GM12878 (cell line): ENCODE measurements around the gene EEF2K. TPM values are rescaled to one million over a fixed set of nuclear protein-coding genes. Genes with fewer than 3 reads are reported as not detected.

Experiments
- ATAC-seq: fragments of 200-7000 bp; cut with Tn5 transposase; 3 replicates; pipeline ENCODE4 v1.9.1; 2020; ENCODE audit warnings: mild to moderate bottlenecking, moderate library complexity
- BruUV-seq: library from RNA; stranded (reverse); fragments of 400-500 nt; replicated peaks from 2 replicates; lab custom pipeline; 2021; lab: Mats Ljungman, UMichigan
- CTCF ChIA-PET: fragments of 300-600 bp; sonication (Branson Sonifier 250); formaldehyde crosslinking; extraction: SDS; loops from one replicate; lab custom pipeline; 2021; ENCODE audit warnings: inconsistent platforms; lab: Yijun Ruan, JAX
- POLR2A ChIA-PET: fragments of 350-600 bp; formaldehyde crosslinking; extraction: SDS; loops from one replicate; lab custom pipeline; 2021; ENCODE audit warnings: inconsistent platforms; lab: Charles Lee
- RAD21 ChIA-PET: fragments of 300-600 bp; sonication (Branson Sonifier 250); formaldehyde crosslinking; loops from one replicate; lab custom pipeline; 2023; ENCODE audit warnings: antibody characterized with exemption; ENCODE audit not compliant: unreplicated experiment; lab: Charles Lee
- SMC1A ChIA-PET: fragments of 300-600 bp; sonication (Branson Sonifier 250); formaldehyde crosslinking; loops from one replicate; lab custom pipeline; 2023; ENCODE audit not compliant: unreplicated experiment, uncharacterized antibody; lab: Charles Lee
- DNase-seq: peaks from one replicate; pipeline ENCODE4 v3.0.0-alpha.2; 2011; ENCODE audit warnings: low read depth, low spot score
- FAIRE-seq: peaks from 3 replicates; lab custom pipeline; 2011; peaks lifted over from hg19 to GRCh38; lab: Jason Lieb, UNC
- H2AFZ ChIP-seq: 2 replicates; pipeline ENCODE4 v1.6.0; 2011; ENCODE audit warnings: low read depth, low read length, control low read depth; ENCODE audit not compliant: control insufficient read depth
- H3K27ac ChIP-seq: 2 replicates; pipeline ENCODE4 v1.5.1; 2011; ENCODE audit warnings: control low read depth; ENCODE audit not compliant: control insufficient read depth, insufficient read depth
- H3K27me3 ChIP-seq, 2 experiments: replicated peaks in 1 of 2; 2 replicates each; pipeline versions ENCODE4 v1.6.0 to v1.6.1; 2011; ENCODE audit warnings: low read length in 1 of 2; ENCODE audit not compliant: control insufficient read depth in 2 of 2, insufficient read depth in 2 of 2
- H3K36me3 ChIP-seq, 2 experiments: 2 replicates each; pipeline ENCODE4 v1.5.1; 2011; ENCODE audit warnings: low read length in 1 of 2; ENCODE audit not compliant: control insufficient read depth in 2 of 2, insufficient read depth in 2 of 2
- H3K4me1 ChIP-seq: 2 replicates; pipeline ENCODE4 v1.6.1; 2011; ENCODE audit warnings: mild to moderate bottlenecking, low read length, moderate library complexity, mixed read lengths; ENCODE audit not compliant: control insufficient read depth, insufficient read depth
- H3K4me2 ChIP-seq: 2 replicates; pipeline ENCODE4 v1.6.0; 2011; ENCODE audit warnings: control low read depth; ENCODE audit not compliant: control insufficient read depth, insufficient read depth
- H3K4me3 ChIP-seq: fragments of 200-600 bp; sonication (generic); 2 replicates; pipeline ENCODE4 v1.5.1; 2016
- H3K79me2 ChIP-seq: 2 replicates; pipeline ENCODE4 v1.6.0; 2011; ENCODE audit warnings: low read length; ENCODE audit not compliant: control insufficient read depth, insufficient read depth
- H3K9ac ChIP-seq: 2 replicates; pipeline ENCODE4 v1.8.0; 2011; ENCODE audit warnings: low read length, control low read depth, mixed read lengths; ENCODE audit not compliant: control insufficient read depth, insufficient read depth
- H3K9me3 ChIP-seq: replicated peaks from 3 replicates; pipeline ENCODE4 v1.5.1; 2011; ENCODE audit warnings: mild to moderate bottlenecking, low read length; ENCODE audit not compliant: control insufficient read depth, insufficient read depth
- H4K20me1 ChIP-seq: 2 replicates; pipeline ENCODE4 v1.6.0; 2011; ENCODE audit not compliant: control insufficient read depth, insufficient read depth
- ATF7 ChIP-seq: fragments of 450-650 bp; IDR thresholded peaks from 2 replicates; pipeline ENCODE4 v1.6.1; 2016; ENCODE audit warnings: low read depth, mild to moderate bottlenecking
- HCFC1 ChIP-seq: fragments of 150-350 bp; IDR thresholded peaks from 2 replicates; pipeline ENCODE4 v1.6.1; 2014; ENCODE audit warnings: low read length
- MEF2A ChIP-seq: IDR thresholded peaks from 2 replicates; pipeline ENCODE4 v1.6.1; 2011; ENCODE audit warnings: low read depth, mild to moderate bottlenecking, low read length, moderate library complexity; ENCODE audit not compliant: insufficient read depth
- RBBP5 ChIP-seq: fragments of 200-600 bp; sonication (generic); conservative IDR thresholded peaks from 2 replicates; pipeline ENCODE4 v1.6.1; 2016
- WGBS: methylation state at CpG from one replicate; pipeline ENCODE4 v1.1.6; 2016; ENCODE audit warnings: low lambda C conversion rate; ENCODE audit not compliant: insufficient replicate concordance, insufficient coverage; ENCODE audit errors: missing lambda C conversion rate; 5-methylcytosine and 5-hydroxymethylcytosine counted together
- in situ Hi-C: fragments of 300-500 bp; cut with MboI; formaldehyde crosslinking; loops from 9 replicates; pipeline ENCODE4 v1.14.3; 2018; ENCODE audit warnings: mixed read lengths
- intact Hi-C: fragments of 100-400 bp; cut with micrococcal nuclease; formaldehyde crosslinking; loops from one replicate; pipeline ENCODE4 v1.14.2; 2022; ENCODE audit not compliant: unreplicated experiment
- polyA plus RNA-seq, 11 experiments: library from polyadenylated mRNA; depleted of rRNA in 4 of 11; unstranded in 6 of 11; stranded (reverse) in 5 of 11; fragments of >200 nt; fragmentation: Nextera tagmentation in 4 of 11; fragmentation: Illumina TruSeq in 1 of 11; extraction: Ambion mirVana in 4 of 11; extraction: Trizol in 1 of 11; gene quantifications; 1 replicate in 1 of 11; 2 replicates in 10 of 11; pipeline versions ENCODE4 v1.2.1 to v1.2.3, GENCODE V29; 2011 to 2016; ENCODE audit warnings: inconsistent platforms in 2 of 11, missing spikeins in 2 of 11, low read depth in 1 of 11
- total RNA-seq, 4 experiments: library from RNA; depleted of rRNA in 3 of 4; stranded (reverse); fragments of >200 nt in 3 of 4; fragmentation: Illumina TruSeq in 1 of 4; extraction: Trizol in 1 of 4; gene quantifications; 2 replicates each; pipeline versions ENCODE4 v1.2.1 to v1.2.3, GENCODE V29; 2013 to 2021

The EEF2K gene
- total and polyA plus RNA-seq, 10 of the 15 experiments (the other 5 are each of a cell fraction or from before 2014, with no cell fraction given) = 2.0 to 29.6 (median 12.2) TPM

- H3K9ac ChIP-seq = no peak overlapping the region
- H3K79me2 ChIP-seq = no peaks in the 10 kb centered on the region
- no peak overlapping the region for H3K27ac ChIP-seq
- RAD21 ChIA-PET = no interaction called here
- peaks cover 8 to 23% of the 10 kb centered on the region in 2 experiments for H3K36me3 ChIP-seq
- DNase-seq (no peak), FAIRE-seq (no peak), ATAC-seq (no peak)
- no peaks in the 10 kb centered on the region for H3K9me3 ChIP-seq
- CTCF ChIA-PET = no interaction called here
- no TSS peak for BruUV-seq
- 92% methylated on average over 3 of the region's 3 CpGs for WGBS
- intact Hi-C loops (no loop called here), in situ Hi-C loops (no loop called here)
- peak; percentile 62; the same call in 1 of the 2 replicates for TF ChIP-seq ATF7
- TF ChIP-seq HCFC1 = no peak
- SMC1A ChIA-PET = interaction anchor here (0.9 to 1.3 kb wide), 3 partner anchors 9 to 63 kb away, joined by 3 read pairs; no protein-coding TSS in a partner anchor
- no peaks in the 10 kb centered on the region for H4K20me1 ChIP-seq
- no peaks in the 10 kb centered on the region for H3K4me1 ChIP-seq
- POLR2A ChIA-PET = interaction anchor here (0.6 kb wide), 1 partner anchor 43 kb away, joined by 3 read pairs; no protein-coding TSS in a partner anchor
- H2AFZ ChIP-seq = no peak overlapping the region
- H3K27me3 ChIP-seq = no peaks in the 10 kb centered on the region
- no peak overlapping the region for H3K4me2 ChIP-seq
- H3K4me3 ChIP-seq = no peak overlapping the region
These were observed 64.4 kb downstream of the EEF2K start for GRCh38 chr16:22270525-22270924.

GRCh38 chr16:22272870-22273650, 67.0 kb downstream of the EEF2K start:
- Histone ChIP-seq H3K36me3 (peaks cover 0 to 13% of the 10 kb centered on the region in 2 experiments; a peak in 2 of 4 replicates), H3K27ac (no peak overlapping the region), H3K9ac (no peak overlapping the region), H3K79me2 (no peaks in the 10 kb centered on the region), H3K4me3 (no peak overlapping the region), H4K20me1 (no peaks in the 10 kb centered on the region), H2AFZ (no peak overlapping the region), H3K9me3 (no peaks in the 10 kb centered on the region), H3K27me3 (no peaks in the 10 kb centered on the region), H3K4me1 (no peaks in the 10 kb centered on the region), H3K4me2 (no peak overlapping the region)
- ChIA-PET RAD21 (no interaction called here), POLR2A (no interaction called here), SMC1A (interaction anchor here (0.5 to 1.8 kb wide), 5 partner anchors 9 to 174 kb away, joined by 3 to 5 read pairs (median 3); no protein-coding TSS in a partner anchor), CTCF (interaction anchor here (1.2 kb wide), 1 partner anchor 9 kb away, joined by 3 read pairs; no protein-coding TSS in a partner anchor)
- DNase-seq = no peak
- BruUV-seq = no TSS peak
- intact Hi-C loops (no loop called here), in situ Hi-C loops (no loop called here)
- TF ChIP-seq RBBP5 (no peak), MEF2A (no peak)
- 91% methylated on average over 8 of the region's 8 CpGs for WGBS
- no peak for FAIRE-seq
- no peak for ATAC-seq
